Umbilical cord (tissue), 2 donors: ENCODE measurements around the gene LRP1B. TPM values are rescaled to one million over a fixed set of nuclear protein-coding genes. Genes with fewer than 3 reads are reported as not detected.
"Not testable (repeated sequence)": the region's sequence is repeated elsewhere in the genome, so short reads cannot be mapped to it uniquely, and the experiment has no call there.

Experiments used
- DNase-seq: peaks from one replicate; pipeline ENCODE4 v3.0.0-alpha.2; 2015; ENCODE audit warnings: low spot score
- total RNA-seq: library from RNA; depleted of rRNA; stranded (reverse); fragments of >200 nt; gene quantifications from one replicate; pipeline ENCODE4 v1.2.3, GENCODE V29; 2014; ENCODE audit warnings: low replicate concordance; ENCODE audit not compliant: insufficient read depth

LRP1B gene
- total RNA-seq, 1 donor from 2014 or later, result 0.96 TPM

DNA sequence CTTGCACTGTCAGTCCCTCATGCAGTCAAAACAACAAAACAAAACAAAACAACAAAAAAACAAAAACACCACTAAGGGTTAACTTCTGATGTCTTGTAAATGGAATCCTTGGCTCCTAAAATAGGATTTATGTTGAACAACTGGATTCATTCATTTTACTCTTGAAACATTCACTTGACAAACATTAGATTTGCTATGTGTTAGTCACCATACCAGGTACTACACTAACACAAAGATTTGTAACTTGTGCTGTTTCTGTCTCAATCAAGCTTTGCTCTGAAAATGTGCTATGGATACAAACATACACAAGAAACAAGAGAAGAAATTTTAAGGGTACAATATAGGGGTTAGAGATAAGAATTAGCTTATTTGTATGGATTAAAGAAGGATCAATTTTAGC is 812.8 kb downstream of the LRP1B start:
- no peak for DNase-seq

DNA sequence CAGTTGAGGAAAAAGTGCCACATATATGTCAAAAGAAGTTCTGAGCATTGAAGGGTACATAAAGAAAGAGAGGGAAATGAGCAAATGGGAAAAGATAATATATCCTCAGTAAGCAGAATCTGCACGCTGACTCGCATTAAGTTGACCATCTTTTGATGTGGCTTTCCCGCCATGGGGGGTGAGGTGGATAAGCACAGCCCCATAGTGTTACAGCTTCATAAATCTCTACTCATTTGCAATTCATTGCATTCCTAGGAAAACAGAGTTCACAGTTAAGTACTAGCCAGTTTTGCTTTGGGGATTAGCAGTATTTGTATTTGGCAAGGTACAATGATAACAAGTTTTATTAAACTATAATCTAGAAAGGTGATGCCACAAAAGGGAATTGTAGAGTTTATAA is 814.2 kb downstream of the LRP1B start:
- DNase-seq, result no peak

DNA sequence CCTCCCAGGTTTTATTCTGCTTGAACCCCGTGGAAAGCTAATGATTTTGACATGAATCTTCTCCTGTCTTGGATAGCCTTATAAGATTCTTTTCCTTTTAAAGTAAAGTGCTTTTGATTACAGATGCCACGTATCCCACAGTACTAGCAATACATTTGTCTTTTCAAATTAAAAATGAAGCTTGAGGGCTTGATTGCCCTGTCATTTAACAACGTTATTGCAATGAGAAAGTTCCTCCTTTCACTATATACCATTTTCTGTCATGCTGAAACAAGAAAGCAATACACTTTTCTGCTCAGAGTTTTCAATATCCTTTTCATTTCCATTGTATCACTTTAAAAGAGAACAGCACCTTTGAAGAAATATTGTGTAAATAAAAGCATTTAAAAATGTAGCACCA is 814.7 kb downstream of the LRP1B start:
- no peak for DNase-seq

DNA sequence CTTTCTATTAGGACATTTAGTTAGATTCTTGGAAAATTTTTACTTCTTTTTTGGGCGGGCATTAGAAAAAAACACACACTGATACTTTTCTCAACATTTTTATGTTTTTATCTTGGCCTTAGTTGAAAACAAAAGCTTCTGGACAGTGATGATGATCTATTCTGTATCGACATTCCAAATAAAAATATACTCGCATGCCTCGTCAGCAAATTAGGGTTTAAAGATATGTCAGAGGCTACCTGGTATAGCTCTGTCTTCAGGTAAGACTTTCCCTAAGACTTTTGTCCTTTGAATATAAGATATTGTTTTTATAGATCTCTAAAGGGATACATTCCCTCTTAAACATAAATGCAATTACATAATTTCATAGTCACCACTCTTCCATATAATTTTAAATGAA is 816.8 kb downstream of the LRP1B start:
- no peak for DNase-seq

DNA sequence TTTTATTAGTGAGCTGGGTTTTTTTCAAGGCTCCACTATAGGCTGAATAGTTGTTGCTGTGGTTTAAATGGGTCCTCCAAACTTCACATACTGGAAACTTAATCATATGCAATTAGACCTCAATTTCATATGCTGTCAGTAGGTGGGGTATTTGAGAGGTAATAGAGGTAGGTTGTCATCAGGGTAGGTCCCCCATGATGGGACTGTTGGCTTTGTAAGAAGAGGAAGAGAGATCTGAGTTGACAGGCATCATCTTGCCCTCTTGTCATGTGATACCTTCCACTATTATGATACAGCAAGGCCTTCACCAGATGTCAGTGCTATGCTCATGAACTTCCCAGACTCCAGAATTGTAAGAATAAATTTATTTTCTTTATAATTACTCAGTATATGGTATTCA is 819.4 kb downstream of the LRP1B start:
- DNase-seq, result no peak

DNA sequence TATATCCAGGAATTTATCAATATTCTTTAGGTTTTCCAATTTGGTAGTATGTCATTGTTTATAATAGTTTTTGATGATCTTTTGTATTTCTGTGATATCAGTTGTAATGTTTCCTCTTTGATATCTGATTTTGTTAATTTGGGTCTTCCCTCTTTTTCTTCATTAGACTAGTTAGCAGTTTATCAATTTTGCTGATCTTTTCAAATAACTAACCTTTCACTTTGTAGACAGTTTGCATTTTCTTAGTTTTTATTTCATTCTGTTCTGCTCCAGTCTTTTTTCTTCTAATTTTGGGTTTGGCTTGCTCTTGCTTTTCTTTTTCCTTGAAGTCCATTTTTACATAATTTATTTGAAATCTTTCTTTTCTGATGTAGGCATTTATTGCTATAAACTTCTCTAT is 824.4 kb downstream of the LRP1B start:
- no peak for DNase-seq

DNA sequence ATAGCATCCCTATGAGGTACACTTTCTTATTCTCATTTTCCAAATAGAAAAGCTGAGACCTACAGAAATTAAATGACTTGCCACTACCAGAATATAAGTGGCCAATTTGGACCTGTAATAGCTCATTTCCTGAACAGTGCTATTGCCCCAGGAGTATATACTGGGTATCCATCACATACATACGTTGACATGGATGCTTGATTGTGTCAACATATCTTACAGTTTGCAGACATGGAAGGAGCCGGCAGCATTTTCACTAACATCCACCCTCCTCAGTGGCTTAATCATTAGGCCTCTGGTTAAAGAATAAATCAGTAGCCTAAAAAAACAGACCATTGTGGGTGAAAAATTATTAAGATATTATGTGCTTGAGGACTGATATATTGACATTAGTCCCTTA is 829.3 kb downstream of the LRP1B start:
- DNase-seq, result no peak

DNA sequence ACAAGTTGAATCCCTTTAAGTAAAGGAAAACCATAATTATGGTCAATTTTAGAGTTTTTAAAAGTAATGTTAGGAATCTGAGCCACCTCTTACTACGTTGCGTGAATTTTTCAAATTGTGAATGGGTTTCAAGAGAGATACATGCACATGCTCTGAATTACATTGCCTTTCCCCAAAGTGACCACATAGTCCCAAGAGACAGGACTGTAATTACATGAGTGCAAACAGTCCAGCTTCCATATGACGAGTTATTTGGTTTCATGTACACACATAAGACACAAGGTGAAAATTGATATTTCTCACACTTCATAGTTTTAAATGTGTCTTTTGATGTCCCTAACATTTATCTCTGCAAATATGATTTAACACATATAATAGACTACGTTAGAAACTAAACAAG is 850.8 kb downstream of the LRP1B start:
- no peak for DNase-seq

DNA sequence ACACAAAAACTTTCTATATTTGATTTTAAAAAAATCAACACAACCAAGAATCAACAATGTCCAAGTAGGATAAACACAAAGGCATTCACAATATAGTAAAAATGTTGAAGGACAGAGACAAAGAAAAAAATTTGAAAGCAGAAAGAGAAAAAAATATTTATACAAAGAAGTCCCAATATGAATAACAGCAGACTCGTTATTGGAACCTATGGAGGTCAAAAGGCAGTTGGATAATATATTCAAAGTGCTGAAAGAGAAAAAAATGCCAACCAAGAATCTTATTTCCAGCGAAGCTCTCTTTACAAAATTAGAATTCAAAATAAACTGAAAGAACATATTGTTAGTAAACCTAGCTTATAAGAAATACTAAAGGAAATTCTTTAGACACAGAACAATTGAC is 859.5 kb downstream of the LRP1B start:
- DNase-seq, result no peak

DNA sequence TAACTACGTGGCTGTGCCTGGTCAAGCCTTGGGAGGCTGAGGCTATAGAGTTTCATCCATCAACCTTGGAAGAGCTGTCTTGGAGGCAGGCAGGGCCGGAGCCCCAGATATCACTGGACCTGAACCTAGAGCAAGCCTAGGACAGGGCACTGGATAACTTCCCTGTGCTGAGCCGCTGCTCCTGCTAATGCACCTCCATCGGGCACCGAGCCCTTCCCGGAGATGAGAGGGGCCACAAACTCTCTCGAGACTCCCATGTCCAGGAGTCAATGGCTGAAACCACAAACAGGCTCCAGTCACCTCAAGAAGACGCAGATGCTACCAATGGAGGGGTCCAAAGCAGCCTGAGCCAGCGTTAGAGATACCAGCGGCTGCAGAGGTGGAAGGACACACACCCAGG is 866.0 kb downstream of the LRP1B start:
- no peak for DNase-seq

DNA sequence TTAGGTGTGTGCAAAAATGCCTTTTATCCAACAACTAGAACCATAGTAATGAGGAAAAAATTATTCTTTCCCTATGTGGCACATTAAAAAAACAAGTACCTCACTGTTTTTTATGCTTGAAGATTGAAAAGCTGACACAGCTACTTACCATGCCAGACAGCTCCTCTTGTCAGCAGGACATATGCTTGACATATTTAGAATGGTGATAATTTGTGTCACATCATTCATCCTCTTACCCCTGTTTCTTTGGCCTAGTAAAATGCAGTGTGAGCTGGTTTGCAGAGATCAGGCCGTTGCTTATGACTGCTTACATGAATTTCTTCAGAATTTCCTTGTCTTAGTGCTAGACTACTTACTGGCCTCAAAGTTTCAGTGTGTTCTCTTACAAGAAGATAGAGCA is 869.9 kb downstream of the LRP1B start:
- no peak for DNase-seq

DNA sequence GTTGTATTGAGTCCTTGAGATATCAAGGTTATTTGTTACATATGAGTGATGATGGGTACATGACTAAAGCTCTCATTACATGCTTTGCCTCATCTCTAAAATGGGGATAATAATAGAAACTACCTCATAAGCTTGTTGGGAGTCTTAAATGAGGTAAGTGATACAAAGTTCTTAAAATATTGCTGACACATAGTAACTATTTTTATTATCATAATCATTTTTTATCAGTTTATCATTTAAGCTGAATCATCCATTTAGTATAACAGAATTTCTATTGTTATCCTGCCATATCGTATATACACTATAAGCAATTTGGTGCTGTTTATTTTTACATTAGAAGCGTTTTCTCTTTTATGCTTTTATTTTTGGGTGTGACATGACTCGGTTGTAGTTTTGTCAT is 871.1 kb downstream of the LRP1B start:
- no peak for DNase-seq

DNA sequence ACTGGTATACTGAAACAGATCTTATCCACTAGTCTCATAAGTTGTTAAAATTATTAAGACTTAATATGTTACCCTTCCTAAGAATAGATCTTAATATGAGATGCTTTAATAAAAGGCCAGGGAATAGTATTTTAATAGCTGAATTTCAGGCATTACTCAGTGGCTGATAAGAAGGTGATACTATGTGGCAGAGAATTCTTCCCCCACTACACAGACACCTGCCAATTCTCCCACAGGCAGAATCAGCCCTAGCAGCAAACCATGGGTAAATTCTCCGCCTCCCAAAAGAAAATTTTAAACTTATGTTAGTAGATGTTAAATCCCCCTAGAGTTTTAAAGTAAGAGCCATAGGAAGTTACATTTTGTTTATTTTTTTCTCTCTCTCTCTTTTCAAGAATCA is 888.8 kb downstream of the LRP1B start:
- no peak for DNase-seq

DNA sequence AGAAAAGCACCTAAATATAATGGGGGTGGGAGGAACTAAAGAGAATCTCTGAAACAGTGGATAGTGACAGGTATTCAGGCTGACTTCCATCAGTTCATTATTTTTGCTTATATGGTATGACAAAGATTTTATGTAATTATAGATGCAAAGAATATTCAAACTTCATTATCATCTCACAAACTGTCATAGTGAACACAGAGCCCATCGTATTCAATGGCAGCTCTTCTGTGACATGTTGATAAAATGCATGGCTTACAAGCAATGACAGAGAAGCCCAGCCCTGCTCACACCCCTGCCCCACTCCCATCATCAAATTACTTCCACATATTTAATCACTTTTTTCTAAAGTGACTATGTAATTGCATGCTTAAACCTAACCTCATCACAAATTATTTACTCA is 904.3 kb downstream of the LRP1B start:
- DNase-seq, result no peak

DNA sequence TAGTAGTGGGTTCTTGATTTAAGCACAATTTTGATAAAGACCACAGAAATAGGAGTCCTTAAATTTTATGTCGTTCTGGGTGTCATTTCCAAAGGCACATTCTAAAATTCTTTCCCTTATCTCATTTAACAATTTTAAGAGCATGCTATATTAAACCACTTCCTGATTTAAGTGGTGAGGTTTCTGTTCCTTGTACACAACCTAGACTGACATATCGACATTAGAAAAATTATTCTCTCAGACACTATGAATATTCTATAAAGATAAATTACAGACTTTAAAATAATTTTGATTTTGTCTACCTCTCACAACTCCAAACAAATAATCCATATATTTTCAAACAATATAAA is 923.8 kb downstream of the LRP1B start:
- DNase-seq, result no peak

DNA sequence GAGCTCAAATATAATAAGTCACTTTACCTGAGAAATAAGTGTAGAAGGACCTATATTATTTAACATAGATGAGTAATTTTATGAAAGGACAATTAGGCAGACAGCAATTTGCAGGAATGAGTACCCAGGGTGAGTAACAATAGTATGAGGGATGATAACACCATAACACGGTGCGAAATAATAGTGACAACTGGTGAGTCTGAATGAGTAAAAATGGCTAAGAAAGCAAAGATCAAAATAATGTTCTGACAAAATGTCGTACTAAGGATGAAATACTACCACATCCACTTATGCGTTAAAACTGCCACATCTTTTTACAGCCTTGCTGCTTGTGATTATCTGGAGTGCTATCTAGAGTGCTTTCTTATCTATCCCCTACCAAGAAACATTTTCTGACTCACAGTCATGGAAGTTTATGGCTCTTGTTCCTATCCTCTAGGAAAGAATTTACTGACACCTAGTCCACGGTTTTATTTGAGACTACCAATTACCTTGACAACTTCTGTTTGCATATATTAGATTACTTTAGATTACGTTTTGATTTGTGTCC is 929.7 kb downstream of the LRP1B start:
- DNase-seq, result peak; percentile 2

DNA sequence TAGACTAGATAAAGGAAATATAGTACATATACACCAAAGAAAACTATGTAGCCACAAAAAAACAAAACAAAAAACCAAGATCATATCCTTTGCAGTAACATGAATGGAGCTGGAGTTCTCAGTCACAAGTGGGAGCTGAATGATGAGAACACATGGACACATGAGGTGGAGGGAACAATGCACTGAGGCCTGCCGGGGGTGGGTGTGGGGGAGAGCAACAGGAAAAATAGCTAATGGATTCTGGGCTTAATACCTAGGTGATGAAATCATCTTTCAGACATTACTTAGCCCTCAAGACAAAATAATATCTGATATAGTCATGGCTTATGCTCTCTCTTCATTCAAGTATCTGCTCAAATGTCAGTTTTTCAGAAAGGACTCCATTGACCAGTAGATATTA is 930.6 kb downstream of the LRP1B start:
- no peak for DNase-seq

DNA sequence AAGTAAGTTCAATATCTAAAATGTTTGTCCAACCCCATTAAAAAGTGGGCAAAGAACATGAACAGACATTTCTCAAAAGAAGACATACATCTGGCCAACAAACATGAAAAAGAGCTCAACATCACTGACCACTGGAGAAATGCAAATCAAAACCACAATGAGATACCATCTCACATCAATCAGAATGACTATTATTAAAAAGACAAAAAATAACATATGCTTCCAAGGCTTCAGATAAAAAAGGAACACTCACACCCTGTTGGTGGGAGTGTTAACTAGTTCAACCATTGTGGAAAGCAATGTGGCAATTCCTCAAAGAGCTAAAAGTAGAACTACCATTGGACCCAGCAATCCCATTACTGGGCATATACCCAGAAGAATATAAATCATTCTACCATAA is 931.1 kb downstream of the LRP1B start:
- DNase-seq, result no peak

DNA sequence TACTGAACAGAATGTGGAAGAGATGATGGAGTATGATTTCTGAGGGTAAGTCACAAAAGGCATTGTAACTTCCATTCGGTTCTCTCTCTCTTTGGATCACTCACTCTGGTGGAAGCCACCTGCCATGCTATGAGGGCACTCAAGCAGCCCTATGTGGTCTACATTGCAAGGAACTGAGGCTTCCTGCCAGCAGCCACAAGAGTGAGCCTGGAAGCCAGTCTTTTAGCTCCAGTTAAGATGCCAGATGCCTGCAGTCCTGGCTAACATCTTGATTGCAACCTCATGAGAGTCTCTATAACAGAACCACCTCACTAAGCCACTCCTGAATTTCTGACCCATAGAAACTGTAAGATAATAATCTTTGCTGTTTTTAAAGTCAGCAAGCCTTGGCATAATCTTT is 935.7 kb downstream of the LRP1B start:
- no peak for DNase-seq

DNA sequence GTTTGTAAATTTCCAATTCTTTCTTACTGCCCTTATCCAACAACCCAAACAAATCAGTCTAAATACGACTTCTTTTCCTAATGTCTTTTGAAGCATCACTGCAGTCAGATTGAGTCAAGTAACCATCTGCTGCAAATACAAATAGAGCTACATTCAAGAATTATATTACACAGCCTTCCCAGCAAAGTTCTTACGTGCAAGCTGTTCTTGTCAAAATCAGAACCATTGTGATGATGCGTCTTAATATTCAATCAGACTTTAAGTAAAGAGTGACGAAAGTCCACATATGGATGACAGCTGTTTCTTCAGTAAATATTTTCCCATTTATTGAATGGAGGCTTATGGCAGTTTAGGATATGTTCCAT is 943.8 kb downstream of the LRP1B start:
- DNase-seq, result peak; percentile 5

DNA sequence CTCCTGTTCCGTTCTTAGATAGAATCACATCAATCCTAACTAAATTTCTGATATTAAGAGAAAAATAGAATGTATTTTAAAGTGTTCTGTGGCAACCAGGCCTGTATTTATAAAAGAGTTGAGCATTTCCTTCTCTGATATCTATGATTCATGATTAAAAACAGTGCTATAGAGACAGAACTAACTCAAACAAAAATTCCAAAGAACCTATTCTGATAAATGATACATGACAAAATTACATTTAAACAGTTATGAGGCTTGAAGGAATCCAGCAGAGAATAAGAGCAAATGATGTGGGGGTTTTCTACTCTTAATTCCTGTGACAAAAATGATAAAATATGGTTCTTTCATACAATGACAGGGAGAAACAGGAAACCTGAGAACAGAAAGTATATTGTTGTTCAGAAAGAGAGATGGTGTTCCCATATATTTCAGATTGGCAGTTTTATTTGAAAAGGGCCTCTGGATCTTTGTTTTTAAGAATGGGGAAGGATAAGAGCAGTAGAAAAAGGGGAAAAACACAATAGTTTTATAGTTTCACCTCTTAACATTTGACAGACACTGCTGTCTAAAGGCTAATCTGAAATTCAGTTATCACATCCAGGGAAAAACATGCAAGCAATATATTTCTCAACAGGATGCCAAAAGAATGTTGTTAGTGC is 944.3 kb downstream of the LRP1B start:
- no peak for DNase-seq

DNA sequence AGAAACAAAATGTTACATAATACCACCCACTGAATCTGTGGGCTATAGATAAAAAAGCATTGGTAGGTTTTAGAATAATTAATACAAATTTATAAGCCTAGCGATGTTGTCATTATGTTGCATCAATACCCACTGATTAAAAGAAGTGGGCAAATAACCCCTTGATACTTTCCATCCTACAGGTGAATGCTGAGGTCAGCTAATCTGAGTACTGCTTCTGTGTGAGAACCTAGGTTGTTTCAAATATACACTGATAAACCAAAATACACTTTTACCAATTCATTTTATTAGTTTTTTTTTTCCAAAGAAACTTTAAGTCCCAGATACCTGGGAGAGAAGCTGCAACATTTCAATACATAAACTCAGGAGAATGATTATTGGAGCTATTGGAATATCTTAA is 948.6 kb downstream of the LRP1B start:
- DNase-seq, result no peak

DNA sequence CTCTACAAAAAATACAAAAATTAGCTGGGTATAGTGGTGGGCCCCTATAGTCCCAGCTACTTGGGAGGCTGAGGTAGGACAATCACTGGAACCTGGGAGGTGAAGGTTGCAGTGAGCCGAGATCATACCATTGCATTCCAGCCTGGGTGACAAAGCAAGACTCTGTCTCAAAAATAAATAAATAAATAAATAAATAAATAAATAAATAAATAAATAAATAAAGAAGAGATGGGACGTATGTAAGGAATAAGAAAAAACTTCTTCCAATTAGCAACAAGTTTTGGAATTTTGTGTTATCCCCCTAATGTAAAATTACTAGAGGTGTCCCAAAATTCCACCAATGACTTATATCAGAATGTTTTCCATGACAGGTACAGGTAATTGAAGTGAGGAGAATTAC is 961.7 kb downstream of the LRP1B start:
- DNase-seq, result not testable (repeated sequence)

DNA sequence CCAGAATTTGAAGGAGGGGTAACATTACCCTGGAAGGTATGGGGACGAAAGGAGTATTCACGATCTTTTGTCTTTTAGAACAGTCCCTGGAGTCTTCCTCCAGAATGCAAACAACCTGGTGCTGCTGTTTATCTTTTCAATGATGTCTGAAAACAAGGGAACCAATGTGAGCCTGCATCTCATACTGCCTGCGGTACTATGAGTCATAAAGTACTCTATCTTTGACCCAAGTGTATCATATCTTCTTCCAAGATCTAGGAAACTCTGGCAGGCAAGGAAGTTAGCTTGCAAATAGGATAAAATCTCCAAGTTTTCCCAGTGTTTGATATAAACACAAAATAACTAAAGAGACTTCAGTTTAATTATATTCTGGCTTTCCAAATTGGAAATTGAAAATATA is 968.5 kb downstream of the LRP1B start:
- DNase-seq, result no peak
